Measurements from ENCODE around the gene EXTL1.

EXTL1 gene

GRCh38 chr1:26079178-26079563, 57.6 kb downstream of the EXTL1 start:
- H3K4me3 ChIP-seq (ENCODE audit: low read length), result no peak overlapping the region
- TF ChIP-seq, protein P1, sequence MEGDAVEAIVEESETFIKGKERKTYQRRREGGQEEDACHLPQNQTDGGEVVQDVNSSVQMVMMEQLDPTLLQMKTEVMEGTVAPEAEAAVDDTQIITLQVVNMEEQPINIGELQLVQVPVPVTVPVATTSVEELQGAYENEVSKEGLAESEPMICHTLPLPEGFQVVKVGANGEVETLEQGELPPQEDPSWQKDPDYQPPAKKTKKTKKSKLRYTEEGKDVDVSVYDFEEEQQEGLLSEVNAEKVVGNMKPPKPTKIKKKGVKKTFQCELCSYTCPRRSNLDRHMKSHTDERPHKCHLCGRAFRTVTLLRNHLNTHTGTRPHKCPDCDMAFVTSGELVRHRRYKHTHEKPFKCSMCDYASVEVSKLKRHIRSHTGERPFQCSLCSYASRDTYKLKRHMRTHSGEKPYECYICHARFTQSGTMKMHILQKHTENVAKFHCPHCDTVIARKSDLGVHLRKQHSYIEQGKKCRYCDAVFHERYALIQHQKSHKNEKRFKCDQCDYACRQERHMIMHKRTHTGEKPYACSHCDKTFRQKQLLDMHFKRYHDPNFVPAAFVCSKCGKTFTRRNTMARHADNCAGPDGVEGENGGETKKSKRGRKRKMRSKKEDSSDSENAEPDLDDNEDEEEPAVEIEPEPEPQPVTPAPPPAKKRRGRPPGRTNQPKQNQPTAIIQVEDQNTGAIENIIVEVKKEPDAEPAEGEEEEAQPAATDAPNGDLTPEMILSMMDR (conservative IDR thresholded peaks at IDR 0.05; ENCODE audit: low read depth, low read length), result no peak
- no peak for DNase-seq (ENCODE audit: low read depth)

DNA sequence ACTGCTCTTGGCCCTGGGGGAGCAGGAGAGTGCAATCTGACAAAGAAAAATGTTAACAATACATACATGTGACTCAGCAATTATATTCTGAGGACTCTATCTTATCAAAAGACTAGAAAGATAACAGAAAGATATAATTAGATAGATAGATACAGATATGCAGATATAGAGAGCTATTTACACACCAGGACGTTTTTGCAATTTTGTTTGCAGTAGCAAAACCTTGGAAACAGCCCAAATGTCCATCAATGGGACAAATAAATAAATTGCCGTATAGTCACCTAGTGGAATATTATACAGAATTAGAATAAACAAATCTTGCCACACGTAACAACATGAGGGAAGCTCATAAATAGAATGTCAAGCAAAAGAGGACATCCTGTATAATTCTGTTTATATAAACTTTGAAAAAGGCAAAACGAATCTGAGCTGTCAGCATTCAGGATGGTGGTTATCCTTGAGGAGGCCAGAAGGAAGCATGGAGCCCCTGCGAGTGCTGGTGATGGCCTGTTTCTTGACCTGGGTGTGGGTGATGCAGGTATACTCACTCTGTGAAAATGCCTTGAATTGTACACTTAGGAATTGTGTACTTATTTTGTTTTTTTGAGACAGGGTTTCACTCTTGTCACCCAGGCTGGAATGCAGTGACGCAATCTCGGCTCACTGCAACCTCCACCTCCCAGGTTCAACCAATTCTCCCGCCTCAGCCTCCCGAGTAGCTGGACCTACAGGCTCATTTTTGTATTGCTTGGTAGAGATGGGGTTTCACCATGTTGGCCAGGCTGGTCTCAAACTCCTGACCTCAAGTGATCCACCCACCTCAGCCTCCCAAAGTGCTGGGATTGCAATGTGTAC, 58.6 kb downstream of the EXTL1 start:
- no peak for DNase-seq (ENCODE audit: low read depth)
- TF ChIP-seq, protein P1 (conservative IDR thresholded peaks at IDR 0.05; ENCODE audit: low read depth, low read length), result no peak
- H3K4me3 ChIP-seq (ENCODE audit: low read length), result no peak overlapping the region

- no peak overlapping the region for H3K4me3 ChIP-seq (ENCODE audit: low read length)
- TF ChIP-seq, protein P1 (conservative IDR thresholded peaks at IDR 0.05; ENCODE audit: low read depth, low read length), result no peak
- no peak for DNase-seq (ENCODE audit: low read depth)
Measured at GRCh38 chr1:26081267-26082019, 59.9 kb downstream of the EXTL1 start.

DNA sequence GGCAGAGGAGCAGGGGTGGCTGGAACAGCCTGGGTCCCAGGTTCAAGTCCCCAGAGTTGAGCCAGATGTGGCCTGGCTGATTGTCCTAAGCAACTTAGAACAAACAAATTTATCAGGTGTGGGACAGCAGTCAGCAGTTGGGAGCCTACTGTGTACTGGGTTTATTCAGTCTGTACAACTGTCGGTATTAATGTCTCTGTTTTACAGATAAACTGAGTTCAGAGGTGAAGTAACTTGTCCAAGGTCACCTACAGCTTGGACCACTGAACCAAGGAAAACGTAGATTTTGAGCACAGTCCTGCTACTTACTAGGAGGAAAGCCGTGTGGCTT, 60.4 kb downstream of the EXTL1 start:
- DNase-seq (ENCODE audit: low read depth), result no peak
- H3K4me3 ChIP-seq (ENCODE audit: low read length), result no peak overlapping the region
- TF ChIP-seq, protein P1 (conservative IDR thresholded peaks at IDR 0.05; ENCODE audit: low read depth, low read length), result no peak

- no peak for DNase-seq (ENCODE audit: low read depth)
- TF ChIP-seq, protein P1 (conservative IDR thresholded peaks at IDR 0.05; ENCODE audit: low read depth, low read length), result no peak
- no peak overlapping the region for H3K4me3 ChIP-seq (ENCODE audit: low read length)
Measured at GRCh38 chr1:26083208-26083607, 61.6 kb downstream of the EXTL1 start.

DNA sequence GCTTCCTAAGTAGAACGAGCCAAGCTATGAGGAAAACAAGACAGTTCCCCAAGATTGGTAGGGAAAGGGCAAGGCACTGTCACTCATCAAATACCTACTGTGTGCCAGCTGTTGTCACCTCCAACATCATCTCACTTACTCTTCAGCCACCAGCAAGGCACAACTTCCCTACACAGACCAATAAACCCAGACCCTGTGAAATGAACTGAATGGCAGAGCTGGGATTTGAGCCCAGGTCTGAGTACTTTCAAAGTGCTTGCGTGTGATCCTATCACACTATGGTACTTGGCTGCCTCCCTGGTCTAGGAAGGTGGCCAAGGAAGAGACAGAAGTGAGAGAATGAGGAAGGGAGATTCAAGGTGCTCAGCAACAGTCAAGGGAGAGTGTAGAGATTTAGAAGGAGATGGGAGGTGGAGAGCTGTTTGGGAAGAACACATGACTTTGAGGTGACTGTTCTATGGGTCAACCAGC, 62.6 kb downstream of the EXTL1 start:
- no peak overlapping the region for H3K4me3 ChIP-seq (ENCODE audit: low read length)
- DNase-seq (ENCODE audit: low read depth), result no peak
- TF ChIP-seq, protein P1 (conservative IDR thresholded peaks at IDR 0.05; ENCODE audit: low read depth, low read length), result no peak
